OCI-LY7 (cell line): ENCODE measurements around the gene TMIGD1. TPM values are rescaled to one million over a fixed set of nuclear protein-coding genes. Genes with fewer than 3 reads are reported as not detected.
A peak's percentile ranks its signal among the peaks of the same experiment; 100 is the strongest.

Experiments used
- BruUV-seq: library from RNA; stranded (reverse); fragments of 400-500 nt; replicated peaks from 2 replicates; lab custom pipeline; 2021; lab: Mats Ljungman, UMichigan
- CTCF ChIA-PET: fragments of 300-600 bp; sonication (Branson Sonifier 250); formaldehyde crosslinking; loops from one replicate; lab custom pipeline; 2022; ENCODE audit warnings: antibody characterized with exemption; ENCODE audit not compliant: unreplicated experiment; lab: Charles Lee
- POLR2A ChIA-PET: fragments of 300-600 bp; sonication (Branson Sonifier 250); formaldehyde crosslinking; loops from one replicate; lab custom pipeline; 2022; ENCODE audit warnings: antibody characterized with exemption; lab: Charles Lee
- DNase-seq: peaks from one replicate; pipeline ENCODE4 v3.0.0-alpha.2; 2015; ENCODE audit warnings: low spot score
- H2AFZ ChIP-seq: fragments of 200-600 bp; sonication (generic), shearing (Covaris generic); 2 replicates; pipeline ENCODE4 v1.6.1; 2014; ENCODE audit warnings: mild to moderate bottlenecking, antibody characterized with exemption, low read length, moderate library complexity
- H3K27ac ChIP-seq: fragments of 200-600 bp; sonication (generic); 2 replicates; pipeline ENCODE4 v1.5.1; 2014; ENCODE audit warnings: mixed run types, low read depth, mild to moderate bottlenecking, moderate library complexity, low read length, inconsistent platforms; ENCODE audit not compliant: poor library complexity, severe bottlenecking
- H3K36me3 ChIP-seq: fragments of 200-600 bp; sonication (generic); 2 replicates; pipeline ENCODE4 v1.6.1; 2014; ENCODE audit warnings: mild to moderate bottlenecking, antibody characterized with exemption, low read length, moderate library complexity, mixed read lengths; ENCODE audit not compliant: insufficient read depth
- H3K4me1 ChIP-seq: fragments of 200-600 bp; sonication (generic); 2 replicates; pipeline ENCODE4 v1.5.1; 2014; ENCODE audit warnings: mild to moderate bottlenecking, low read length; ENCODE audit not compliant: insufficient read depth, poor library complexity, severe bottlenecking
- H3K4me2 ChIP-seq: fragments of 200-600 bp; sonication (generic); 2 replicates; pipeline ENCODE4 v1.6.1; 2014; ENCODE audit warnings: mild to moderate bottlenecking, low read length
- H3K4me3 ChIP-seq: fragments of 200-600 bp; sonication (generic); 2 replicates; pipeline ENCODE4 v1.5.1; 2014; ENCODE audit warnings: mild to moderate bottlenecking, low read depth, low read length; ENCODE audit not compliant: poor library complexity, severe bottlenecking
- H3K79me2 ChIP-seq: fragments of 200-600 bp; sonication (generic); 2 replicates; pipeline ENCODE4 v1.6.1; 2016; ENCODE audit warnings: low read depth, mild to moderate bottlenecking, low read length, moderate library complexity, mixed read lengths; ENCODE audit not compliant: insufficient read depth
- H3K9me2 ChIP-seq: fragments of 200-600 bp; sonication (generic); 2 replicates; pipeline ENCODE4 v1.6.1; 2016; ENCODE audit warnings: mild to moderate bottlenecking, low read length, mixed read lengths; ENCODE audit not compliant: insufficient read depth
- H3K9me3 ChIP-seq: fragments of 200-600 bp; sonication (generic); 2 replicates; pipeline ENCODE4 v1.6.1; 2014; ENCODE audit warnings: mild to moderate bottlenecking, mixed run types, low read length, mixed read lengths
- H4K20me1 ChIP-seq: fragments of 200-600 bp; sonication (generic); 2 replicates; pipeline ENCODE4 v1.6.1; 2014; ENCODE audit warnings: mild to moderate bottlenecking, antibody characterized with exemption, low read length, moderate library complexity, mixed read lengths; ENCODE audit not compliant: insufficient read depth
- CTCF ChIP-seq: fragments of 200-600 bp; sonication (generic); conservative IDR thresholded peaks from 2 replicates; pipeline ENCODE4 v1.5.1; 2014; ENCODE audit warnings: mild to moderate bottlenecking, antibody characterized with exemption, low read length, moderate library complexity, mixed read lengths
- EZH2phosphoT487 ChIP-seq: fragments of 200-600 bp; sonication (generic); IDR thresholded peaks from 2 replicates; pipeline ENCODE4 v1.6.1; 2018; ENCODE audit warnings: low read depth, borderline replicate concordance, mild to moderate bottlenecking, mixed run types, antibody characterized with exemption, low read length, moderate library complexity, mixed read lengths
- intact Hi-C: fragments of 100-400 bp; cut with micrococcal nuclease; formaldehyde crosslinking; loops from one replicate; pipeline ENCODE4 v1.10.0; 2022; ENCODE audit not compliant: unreplicated experiment
- total RNA-seq, 2 experiments: library from RNA; depleted of rRNA in 1 of 2; stranded (reverse); fragments of >200 nt in 1 of 2; shearing (Covaris generic) in 1 of 2; gene quantifications; 2 replicates each; pipeline ENCODE4 v1.2.3, GENCODE V29; 2014 to 2022

The TMIGD1 gene
- total RNA-seq, 2 experiments from 2014 or later = not detected

- intact Hi-C loops = no loop called here
- Histone ChIP-seq H3K4me1 (peaks cover 18% of the 10 kb centered on the region), H3K9me3 (no peaks in the 10 kb centered on the region), H4K20me1 (no peaks in the 10 kb centered on the region), H3K36me3 (peaks cover 55% of the 10 kb centered on the region), H3K4me3 (peak overlapping the region; percentile 83), H3K9me2 (no peaks in the 10 kb centered on the region), H3K79me2 (peaks cover 27% of the 10 kb centered on the region; the same call in 1 of the 2 replicates), H3K27ac (no peak overlapping the region), H3K4me2 (peak overlapping the region; percentile 70), H2AFZ (peak overlapping the region; percentile 94; the same call in 1 of the 2 replicates)
- no peak for TF ChIP-seq EZH2phosphoT487
- TF ChIP-seq CTCF = no peak
- ChIA-PET CTCF (no interaction called here), POLR2A (no interaction called here)
- DNase-seq = no peak
- no TSS peak for BruUV-seq
These were observed 43.8 kb downstream of the TMIGD1 start for GRCh38 chr17:30290077-30290476.

- no peak overlapping the region for H3K4me2 ChIP-seq
- no peaks in the 10 kb centered on the region for H4K20me1 ChIP-seq
- CTCF ChIA-PET = no interaction called here
- no peak for DNase-seq
- H2AFZ ChIP-seq = no peak overlapping the region
- no peaks in the 10 kb centered on the region for H3K79me2 ChIP-seq
- no peak overlapping the region for H3K4me3 ChIP-seq
- no peaks in the 10 kb centered on the region for H3K4me1 ChIP-seq
- TF ChIP-seq EZH2phosphoT487 (no peak), CTCF (no peak)
- H3K9me2 ChIP-seq = no peaks in the 10 kb centered on the region
- peaks cover 90% of the 10 kb centered on the region for H3K36me3 ChIP-seq
- no peaks in the 10 kb centered on the region for H3K9me3 ChIP-seq
- POLR2A ChIA-PET = interaction anchor here (0.9 kb wide), 1 partner anchor 54 kb away, joined by 3 read pairs; the partner anchor contains the start of gene TMIGD1
- intact Hi-C loops = loop anchor here (5.0 kb wide), 2 partner anchors 152 to 177 kb away; no protein-coding TSS in a partner anchor
- H3K27ac ChIP-seq = no peak overlapping the region
- no TSS peak for BruUV-seq
These were observed 54.7 kb downstream of the TMIGD1 start for GRCh38 chr17:30279156-30279555.

- Histone ChIP-seq H3K27ac (no peak overlapping the region), H4K20me1 (no peaks in the 10 kb centered on the region), H3K36me3 (peaks cover 91% of the 10 kb centered on the region), H3K9me2 (no peaks in the 10 kb centered on the region), H2AFZ (no peak overlapping the region), H3K9me3 (no peaks in the 10 kb centered on the region), H3K4me1 (no peaks in the 10 kb centered on the region), H3K79me2 (no peaks in the 10 kb centered on the region), H3K4me2 (no peak overlapping the region), H3K4me3 (no peak overlapping the region)
- TF ChIP-seq CTCF (peak; percentile 71), EZH2phosphoT487 (no peak)
- ChIA-PET POLR2A (no interaction called here), CTCF (no interaction called here)
- peak; percentile 43 for DNase-seq
- no TSS peak for BruUV-seq
- intact Hi-C loops = loop anchor here (5.0 kb wide), 2 partner anchors 151 to 176 kb away; no protein-coding TSS in a partner anchor
These were observed 55.8 kb downstream of the TMIGD1 start for GRCh38 chr17:30278032-30278431.
